Subcutaneous abdominal adipose tissue (tissue), 5 donors: ENCODE results near the gene RAB43.
A peak's percentile ranks its signal among the peaks of the same experiment; 100 is the strongest.
"Not testable (repeated sequence)": the region's sequence is repeated elsewhere in the genome, so short reads cannot be mapped to it uniquely, and the experiment has no call there.

ENCODE experiments used
- H3K27ac ChIP-seq: one replicate; pipeline ENCODE4 v1.7.0; 2013; ENCODE audit warnings: low read depth, mild to moderate bottlenecking, inconsistent platforms, low read length, moderate library complexity
- H3K27me3 ChIP-seq, 5 donors: one replicate each; pipeline ENCODE4 v1.7.0; 2013; ENCODE audit warnings: low read length in 5 of 5, inconsistent platforms in 1 of 5; ENCODE audit not compliant: control insufficient read depth in 5 of 5, insufficient read depth in 4 of 5
- H3K36me3 ChIP-seq, 5 donors: one replicate each; pipeline ENCODE4 v1.7.0; 2013; ENCODE audit warnings: low read length in 5 of 5; ENCODE audit not compliant: control insufficient read depth in 5 of 5, insufficient read depth in 5 of 5
- H3K4me1 ChIP-seq, 5 donors: one replicate each; pipeline ENCODE4 v1.7.0; 2013; ENCODE audit warnings: low read length in 5 of 5, mild to moderate bottlenecking in 3 of 5, moderate library complexity in 1 of 5; ENCODE audit not compliant: control insufficient read depth in 5 of 5, insufficient read depth in 5 of 5
- H3K4me3 ChIP-seq, 5 donors: one replicate each; pipeline ENCODE4 v1.7.0; 2013; ENCODE audit warnings: low read length in 5 of 5, low read depth in 1 of 5
- H3K9ac ChIP-seq, 5 donors: one replicate each; pipeline ENCODE4 v1.7.0; 2013; ENCODE audit warnings: low read length in 5 of 5, mild to moderate bottlenecking in 4 of 5, moderate library complexity in 3 of 5
- H3K9me3 ChIP-seq, 5 donors: one replicate each; pipeline ENCODE4 v1.7.0; 2013; ENCODE audit warnings: low read length in 5 of 5; ENCODE audit not compliant: control insufficient read depth in 5 of 5
- donor health status: healthy.
- donor health status: healthy.
- donor health status: healthy.
- donor health status: healthy.
- donor health status: healthy.

RAB43 gene

DNA sequence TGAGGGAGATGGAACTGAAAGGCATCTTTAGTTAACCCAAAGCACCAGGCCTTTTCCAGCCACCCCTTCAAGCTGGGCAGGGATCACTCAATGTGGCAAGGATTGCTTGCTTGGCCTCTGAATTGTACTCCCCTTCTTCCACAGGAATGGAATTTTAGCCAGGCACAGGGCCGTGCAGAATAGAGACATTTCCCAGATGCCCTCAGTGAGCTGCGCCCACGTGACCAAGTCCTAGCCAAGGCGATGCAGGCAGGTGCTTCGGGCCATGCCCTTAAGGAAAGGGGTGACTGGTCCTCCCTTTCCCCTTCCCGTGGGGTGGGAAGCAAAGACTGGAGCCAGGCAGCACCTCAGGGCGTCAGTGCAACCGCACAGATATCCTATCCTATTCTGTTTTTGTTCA lies 43.1 kb downstream of the RAB43 start:
- Histone ChIP-seq H3K27me3 (peaks cover 0 to 7% (median 0%) of the 10 kb centered on the region in 5 donors), H3K4me3 (no peak overlapping the region), H3K9ac (no peak overlapping the region), H3K4me1 (no peaks in the 10 kb centered on the region), H3K36me3 (no peaks in the 10 kb centered on the region), H3K27ac (no peak overlapping the region), H3K9me3 (no peaks in the 10 kb centered on the region)

DNA sequence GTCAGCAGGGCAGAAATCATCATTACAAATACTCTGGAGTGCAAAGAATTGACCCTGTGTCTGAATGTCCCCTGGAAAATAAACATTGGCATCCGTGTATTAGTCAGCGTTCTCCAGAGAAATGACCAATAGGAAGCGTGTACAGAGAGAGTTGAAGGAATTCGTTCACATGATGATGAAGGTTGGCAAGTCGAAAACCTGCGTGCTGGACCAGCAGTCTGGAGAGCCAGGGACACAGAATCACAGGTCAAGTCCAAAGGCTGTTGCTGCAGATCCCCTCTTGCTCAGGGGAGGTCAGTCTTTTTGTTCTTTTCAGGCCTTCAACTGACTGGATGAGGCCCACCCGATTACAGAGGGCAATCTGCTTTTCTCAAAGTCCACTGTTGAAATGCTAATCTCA lies 44.4 kb downstream of the RAB43 start:
- Histone ChIP-seq H3K27ac (no peak overlapping the region), H3K4me3 (no peak overlapping the region), H3K9ac (no peak overlapping the region), H3K36me3 (no peaks in the 10 kb centered on the region), H3K4me1 (no peaks in the 10 kb centered on the region), H3K9me3 (no peaks in the 10 kb centered on the region), H3K27me3 (peaks cover 0 to 7% (median 0%) of the 10 kb centered on the region in 5 donors)

GRCh38 chr3:129070086-129070885 lies 51.3 kb downstream of the RAB43 start:
- Histone ChIP-seq H3K4me1 (peaks cover 0 to 13% (median 8%) of the 10 kb centered on the region in 5 donors), H3K36me3 (no peaks in the 10 kb centered on the region), H3K4me3 (no peak overlapping the region), H3K27me3 (no peaks in the 10 kb centered on the region), H3K9me3 (no peaks in the 10 kb centered on the region), H3K9ac (no peak overlapping the region), H3K27ac (no peak overlapping the region)

DNA sequence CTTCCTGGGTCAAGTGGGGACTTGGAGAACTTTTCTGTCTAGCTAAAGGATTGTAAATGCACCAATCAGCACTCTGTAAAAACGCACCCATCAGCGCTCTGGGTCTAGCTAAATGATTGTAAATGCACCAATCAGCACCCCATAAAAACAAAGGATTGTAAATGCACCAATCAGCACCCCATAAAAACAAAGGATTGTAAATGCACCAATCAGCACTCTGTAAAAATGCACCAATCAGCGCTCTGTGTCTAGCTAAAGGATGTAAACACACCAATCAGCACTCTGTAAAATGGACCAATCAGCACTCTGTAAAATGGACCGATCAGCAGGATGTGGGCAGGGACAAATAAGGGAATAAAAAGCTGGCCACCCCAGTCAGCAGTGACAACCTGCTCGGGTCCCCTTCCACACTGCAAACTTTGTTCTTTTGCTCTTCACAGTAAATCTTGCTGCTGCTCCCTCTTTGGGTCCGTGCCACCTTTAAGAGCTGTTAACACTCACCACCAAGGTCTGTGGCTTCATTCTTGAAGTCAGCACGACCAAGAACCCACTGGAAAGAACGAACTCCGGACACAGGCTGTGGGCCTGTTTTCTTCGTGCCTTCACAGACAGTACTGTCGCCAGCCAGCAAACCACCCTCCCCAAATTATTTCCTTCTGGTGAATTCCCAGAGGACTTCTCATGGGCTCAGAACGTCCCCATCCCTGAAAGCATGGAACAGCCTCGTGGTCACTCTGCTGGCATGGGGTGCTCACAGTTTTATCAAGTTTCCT lies 52.1 kb downstream of the RAB43 start:
- H3K36me3 ChIP-seq, H3K4me3 ChIP-seq, H3K27me3 ChIP-seq, H3K27ac ChIP-seq, H3K9me3 ChIP-seq, H3K9ac ChIP-seq: not testable (repeated sequence)
- peaks cover 0 to 13% (median 8%) of the 10 kb centered on the region in 5 donors for H3K4me1 ChIP-seq

GRCh38 chr3:129068291-129068886 lies 53.2 kb downstream of the RAB43 start:
- Histone ChIP-seq H3K4me3 (peak overlapping the region in 4 of 5 donors; percentile 41 to 62 (median 56)), H3K4me1 (peaks cover 0 to 13% (median 8%) of the 10 kb centered on the region in 5 donors), H3K27ac (no peak overlapping the region), H3K9me3 (no peaks in the 10 kb centered on the region), H3K36me3 (no peaks in the 10 kb centered on the region), H3K9ac (peak overlapping the region in 3 of 5 donors; percentile 42 to 59 (median 46)), H3K27me3 (no peaks in the 10 kb centered on the region)

- not testable (repeated sequence) for H3K4me3 ChIP-seq, H3K36me3 ChIP-seq, H3K9ac ChIP-seq, H3K27ac ChIP-seq, H3K9me3 ChIP-seq, H3K27me3 ChIP-seq
- H3K4me1 ChIP-seq, result peaks cover 0 to 13% (median 8%) of the 10 kb centered on the region in 5 donors
These were observed 53.9 kb downstream of the RAB43 start for GRCh38 chr3:129067719-129068118.

DNA sequence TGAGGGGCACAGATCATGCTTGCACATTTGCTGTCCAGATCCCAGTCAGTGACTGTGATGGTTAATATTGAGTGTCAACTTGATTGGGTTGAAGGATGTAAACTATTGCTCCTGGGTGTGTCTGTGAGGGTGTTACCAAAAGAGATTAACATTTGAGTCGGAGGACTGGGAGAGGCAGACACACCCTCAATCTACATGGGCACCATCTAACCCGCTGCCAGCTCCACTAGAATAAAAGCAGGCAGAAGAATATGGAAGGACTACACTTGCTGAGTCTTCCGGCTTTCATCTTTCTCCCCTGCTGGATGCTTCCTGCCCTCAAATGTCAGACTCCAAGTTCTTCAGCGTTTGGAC lies 55.9 kb downstream of the RAB43 start:
- Histone ChIP-seq H3K27ac (no peak overlapping the region), H3K4me3 (no peak overlapping the region), H3K9ac (no peak overlapping the region)

DNA sequence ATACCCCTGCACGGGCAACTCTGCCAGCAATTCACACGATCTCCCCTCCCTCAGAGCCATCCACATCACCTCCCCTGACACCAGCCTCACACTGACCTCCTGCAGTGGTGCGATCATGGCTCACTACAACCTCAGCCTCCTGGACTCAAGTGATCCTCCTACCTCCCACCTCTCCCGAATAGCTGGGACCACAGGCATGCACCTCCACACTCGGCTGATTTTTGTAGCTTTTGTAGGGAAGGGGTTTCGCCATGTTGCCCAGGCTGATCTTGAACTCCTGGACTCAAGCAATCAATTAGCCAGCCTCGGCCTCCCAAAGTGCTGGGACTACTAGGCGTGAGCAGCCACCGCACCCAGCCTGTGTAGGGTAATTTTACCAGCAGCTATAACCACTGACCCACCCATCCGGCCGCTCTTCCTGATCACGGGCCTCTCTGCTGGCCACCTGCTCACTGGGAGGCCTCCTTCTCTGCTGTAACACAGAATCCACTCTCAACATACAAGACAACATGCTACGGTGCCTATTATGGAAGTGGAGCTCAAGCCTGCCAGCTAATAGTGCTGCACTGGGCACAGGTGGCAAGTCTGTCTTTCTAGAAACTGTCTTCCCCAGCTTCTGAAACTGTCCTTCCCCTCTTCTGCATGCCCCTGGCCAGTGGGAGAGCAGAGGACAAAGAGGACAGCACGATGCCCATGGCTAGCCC lies 56.4 kb downstream of the RAB43 start:
- H3K9me3 ChIP-seq, result no peaks in the 10 kb centered on the region
- peaks cover 0 to 18% (median 8%) of the 10 kb centered on the region in 5 donors for H3K4me1 ChIP-seq
- H3K36me3 ChIP-seq, result no peaks in the 10 kb centered on the region
- H3K27me3 ChIP-seq, result no peaks in the 10 kb centered on the region
- no peak overlapping the region for H3K27ac ChIP-seq
- no peak overlapping the region for H3K4me3 ChIP-seq
- H3K9ac ChIP-seq, result no peak overlapping the region

More for the DNA sequence above, 55.9 kb downstream of the RAB43 start:
- Histone ChIP-seq H3K4me1 (peaks cover 0 to 13% (median 8%) of the 10 kb centered on the region in 5 donors), H3K36me3 (no peaks in the 10 kb centered on the region), H3K9me3 (no peaks in the 10 kb centered on the region), H3K27me3 (no peaks in the 10 kb centered on the region)

- Histone ChIP-seq H3K27ac (no peak overlapping the region), H3K4me3 (no peak overlapping the region), H3K27me3 (no peaks in the 10 kb centered on the region), H3K9ac (no peak overlapping the region), H3K9me3 (no peaks in the 10 kb centered on the region), H3K36me3 (no peaks in the 10 kb centered on the region), H3K4me1 (peaks cover 0 to 17% (median 8%) of the 10 kb centered on the region in 5 donors)
These were observed 57.6 kb downstream of the RAB43 start for GRCh38 chr3:129063841-129064482.
